Spleen (tissue), 7 donors: ENCODE data around the gene TOR3A.

Experiments used
- POLR2AphosphoS5 ChIP-seq, 3 donors: sonication (generic); formaldehyde crosslinking; IDR thresholded peaks; one replicate each; pipeline ENCODE4 v1.5.1; 2017; ENCODE audit warnings: antibody characterized with exemption in 3 of 3
- TF ChIP-seq, protein P1 (sequence below), 11 experiments: fragments of 200-600 bp in 7 of 11; fragments of 450-650 bp in 4 of 11; sonication (generic) in 4 of 11; IDR thresholded peaks in 8 of 11; conservative IDR thresholded peaks in 3 of 11; 1 replicate in 7 of 11; 2 replicates in 4 of 11; pipeline versions ENCODE4 v1.4.0 to v1.8.0; 2016 to 2021; ENCODE audit warnings: antibody characterized with exemption in 11 of 11, inconsistent platforms in 4 of 11, mild to moderate bottlenecking in 1 of 11
- donor health status: DM: no; HTN: no; CAD: no; lungs with moderate emphysema.
- donor health status: DM: no; HTN: no; CAD: no.
- donor health status: DM: no; HTN: no; CAD: no.

DNA sequence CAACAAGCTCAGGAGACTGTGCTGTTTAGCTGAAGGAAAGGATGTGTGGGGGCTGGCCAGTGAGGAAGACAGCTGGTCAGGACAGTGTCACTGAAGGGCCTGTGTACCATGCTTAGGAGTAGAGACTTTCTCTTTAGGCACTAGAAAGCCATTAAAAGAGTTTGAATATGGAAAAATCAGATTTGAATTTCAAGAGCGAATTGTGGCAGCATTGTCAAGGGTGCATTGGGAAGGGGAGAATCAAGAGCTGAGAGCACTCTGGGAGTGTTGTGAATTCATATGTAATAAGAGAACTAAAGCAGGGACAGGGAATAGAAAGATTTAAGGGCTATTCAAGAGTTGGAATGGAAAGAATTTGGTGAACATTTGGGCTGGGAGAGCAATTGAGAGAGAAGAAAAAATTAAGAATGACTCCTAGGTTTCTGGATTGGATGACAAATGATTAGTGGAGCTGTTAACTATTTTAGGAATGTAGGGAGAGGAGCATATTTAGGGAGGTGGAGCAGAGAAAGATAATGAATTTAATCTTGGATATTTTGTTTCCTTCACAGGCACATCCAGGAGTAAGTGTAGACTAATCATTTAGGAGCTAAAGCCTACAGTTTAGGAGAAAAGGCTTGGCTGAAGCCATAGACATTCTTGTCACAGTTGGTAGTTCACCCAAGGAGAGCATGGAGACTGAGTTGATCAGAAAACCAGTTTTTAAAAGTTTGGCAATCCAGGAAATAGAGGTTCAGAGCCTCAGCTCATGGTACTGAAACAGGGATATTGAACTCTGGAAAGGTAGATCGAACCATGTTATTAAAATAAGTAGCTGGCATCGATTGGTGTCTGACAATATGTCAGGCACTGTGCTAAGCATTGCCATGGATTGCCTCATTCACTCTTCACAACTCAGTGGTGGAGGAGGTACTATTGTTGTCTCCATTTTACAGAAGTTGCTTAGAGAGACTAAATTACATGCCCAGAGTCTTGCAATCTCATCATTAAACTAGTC is 23.1 kb upstream of the TOR3A start:
- TF ChIP-seq, protein P1, sequence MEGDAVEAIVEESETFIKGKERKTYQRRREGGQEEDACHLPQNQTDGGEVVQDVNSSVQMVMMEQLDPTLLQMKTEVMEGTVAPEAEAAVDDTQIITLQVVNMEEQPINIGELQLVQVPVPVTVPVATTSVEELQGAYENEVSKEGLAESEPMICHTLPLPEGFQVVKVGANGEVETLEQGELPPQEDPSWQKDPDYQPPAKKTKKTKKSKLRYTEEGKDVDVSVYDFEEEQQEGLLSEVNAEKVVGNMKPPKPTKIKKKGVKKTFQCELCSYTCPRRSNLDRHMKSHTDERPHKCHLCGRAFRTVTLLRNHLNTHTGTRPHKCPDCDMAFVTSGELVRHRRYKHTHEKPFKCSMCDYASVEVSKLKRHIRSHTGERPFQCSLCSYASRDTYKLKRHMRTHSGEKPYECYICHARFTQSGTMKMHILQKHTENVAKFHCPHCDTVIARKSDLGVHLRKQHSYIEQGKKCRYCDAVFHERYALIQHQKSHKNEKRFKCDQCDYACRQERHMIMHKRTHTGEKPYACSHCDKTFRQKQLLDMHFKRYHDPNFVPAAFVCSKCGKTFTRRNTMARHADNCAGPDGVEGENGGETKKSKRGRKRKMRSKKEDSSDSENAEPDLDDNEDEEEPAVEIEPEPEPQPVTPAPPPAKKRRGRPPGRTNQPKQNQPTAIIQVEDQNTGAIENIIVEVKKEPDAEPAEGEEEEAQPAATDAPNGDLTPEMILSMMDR (IDR thresholded peaks at IDR 0.05 in 8 of 11, conservative IDR thresholded peaks at IDR 0.05 in 3 of 11), result no peak
- no peak for TF ChIP-seq POLR2AphosphoS5 (IDR thresholded peaks at IDR 0.05)
